Measurements from ENCODE around the gene TBC1D17. TPM values are rescaled to one million over a fixed set of nuclear protein-coding genes. Genes with fewer than 3 reads are reported as not detected.

TBC1D17 gene
- total RNA-seq, 1 experiment from 2014 or later, result 17.8 TPM

DNA sequence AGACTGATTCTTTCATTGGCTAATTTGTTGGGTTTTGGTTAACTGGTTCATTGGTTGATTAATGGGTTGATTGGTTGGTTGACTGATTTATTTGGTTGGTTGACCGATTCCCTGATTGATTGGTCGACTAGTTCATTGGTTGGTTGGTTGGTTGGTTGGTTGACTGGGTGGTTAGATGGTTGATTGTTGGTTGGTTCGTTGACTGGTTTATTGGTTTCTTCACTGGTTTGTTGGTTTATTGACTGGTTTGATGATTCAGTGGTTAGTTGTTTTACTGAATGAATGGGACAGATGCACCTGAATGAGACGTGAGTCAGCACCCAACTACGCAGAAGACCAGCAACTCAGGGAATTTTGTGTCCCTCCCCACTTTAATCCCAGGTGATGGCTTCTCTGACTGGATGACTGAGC is 54.5 kb downstream of the TBC1D17 start:
- ChIA-PET CTCF (no interaction called here), POLR2A (ENCODE audit: unreplicated experiment) (interaction anchor here (0.7 kb wide), 1 partner anchor 1462 kb away, joined by 10 read pairs; no protein-coding TSS in a partner anchor)
- peaks cover 6% of the 10 kb centered on the region; the same call in 1 of the 2 replicates for H4K20me1 ChIP-seq (ENCODE audit: low read length)
- peaks cover 52% of the 10 kb centered on the region for H3K4me1 ChIP-seq (ENCODE audit: insufficient read depth, low read length)
- H3K9me2 ChIP-seq (replicated peaks; ENCODE audit: low read length), result no peaks in the 10 kb centered on the region
- intact Hi-C loops (cut with micrococcal nuclease), result loop anchor here (10.0 kb wide), 1 partner anchor 93 kb away; the partner anchor contains the start of genes VRK3 and ZNF473
- ATAC-seq, result peak; percentile 54
- H3K9ac ChIP-seq (ENCODE audit: low read length), result no peak overlapping the region
- no TSS peak for BruUV-seq (replicated peaks)
- H3K79me2 ChIP-seq (ENCODE audit: low read length), result peaks cover 44% of the 10 kb centered on the region
- no peaks in the 10 kb centered on the region for H3K9me3 ChIP-seq (ENCODE audit: low read length)
- H3K36me3 ChIP-seq (ENCODE audit: low read depth, low read length), result peaks cover 27% of the 10 kb centered on the region
- peak overlapping the region; percentile 91 for H3K4me2 ChIP-seq (ENCODE audit: low read length)
- H3K4me3 ChIP-seq (ENCODE audit: low read length), result no peak overlapping the region
- no peaks in the 10 kb centered on the region for H3K27me3 ChIP-seq (ENCODE audit: low read length)
- H3K27ac ChIP-seq (ENCODE audit: low read length), result peak overlapping the region; percentile 92
- no peak overlapping the region for H2AFZ ChIP-seq (ENCODE audit: low read length)
- peak; percentile 98 for DNase-seq
- H3F3A ChIP-seq (ENCODE audit: low read length, unreplicated experiment), result peaks cover 12% of the 10 kb centered on the region
- TF ChIP-seq, protein P1, sequence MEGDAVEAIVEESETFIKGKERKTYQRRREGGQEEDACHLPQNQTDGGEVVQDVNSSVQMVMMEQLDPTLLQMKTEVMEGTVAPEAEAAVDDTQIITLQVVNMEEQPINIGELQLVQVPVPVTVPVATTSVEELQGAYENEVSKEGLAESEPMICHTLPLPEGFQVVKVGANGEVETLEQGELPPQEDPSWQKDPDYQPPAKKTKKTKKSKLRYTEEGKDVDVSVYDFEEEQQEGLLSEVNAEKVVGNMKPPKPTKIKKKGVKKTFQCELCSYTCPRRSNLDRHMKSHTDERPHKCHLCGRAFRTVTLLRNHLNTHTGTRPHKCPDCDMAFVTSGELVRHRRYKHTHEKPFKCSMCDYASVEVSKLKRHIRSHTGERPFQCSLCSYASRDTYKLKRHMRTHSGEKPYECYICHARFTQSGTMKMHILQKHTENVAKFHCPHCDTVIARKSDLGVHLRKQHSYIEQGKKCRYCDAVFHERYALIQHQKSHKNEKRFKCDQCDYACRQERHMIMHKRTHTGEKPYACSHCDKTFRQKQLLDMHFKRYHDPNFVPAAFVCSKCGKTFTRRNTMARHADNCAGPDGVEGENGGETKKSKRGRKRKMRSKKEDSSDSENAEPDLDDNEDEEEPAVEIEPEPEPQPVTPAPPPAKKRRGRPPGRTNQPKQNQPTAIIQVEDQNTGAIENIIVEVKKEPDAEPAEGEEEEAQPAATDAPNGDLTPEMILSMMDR (conservative IDR thresholded peaks at IDR 0.05; ENCODE audit: low read depth, low read length), result no peak
- TF ChIP-seq EZH2 (IDR thresholded peaks at IDR 0.05; ENCODE audit: low read length, unreplicated experiment) (no peak), EZH2phosphoT487 (IDR thresholded peaks at IDR 0.05; ENCODE audit: borderline replicate concordance, low read length) (no peak)

DNA sequence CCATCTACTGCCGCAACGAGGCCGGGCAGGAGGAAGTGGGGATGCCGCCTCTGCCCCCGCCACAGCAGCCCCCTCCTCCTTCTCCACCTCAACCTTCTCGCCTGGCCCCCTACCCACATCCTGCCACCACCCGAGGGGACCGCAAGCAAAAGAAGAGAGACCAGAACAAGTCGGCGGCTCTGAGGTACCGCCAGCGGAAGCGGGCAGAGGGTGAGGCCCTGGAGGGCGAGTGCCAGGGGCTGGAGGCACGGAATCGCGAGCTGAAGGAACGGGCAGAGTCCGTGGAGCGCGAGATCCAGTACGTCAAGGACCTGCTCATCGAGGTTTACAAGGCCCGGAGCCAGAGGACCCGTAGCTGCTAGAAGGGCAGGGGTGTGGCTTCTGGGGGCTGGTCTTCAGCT is 55.2 kb downstream of the TBC1D17 start:
- ChIA-PET POLR2A (ENCODE audit: unreplicated experiment) (no interaction called here), CTCF (no interaction called here)
- ATAC-seq, result no peak
- H3F3A ChIP-seq (ENCODE audit: low read length, unreplicated experiment), result peaks cover 12% of the 10 kb centered on the region
- no peak overlapping the region for H3K9ac ChIP-seq (ENCODE audit: low read length)
- H3K27me3 ChIP-seq (ENCODE audit: low read length), result no peaks in the 10 kb centered on the region
- no TSS peak for BruUV-seq (replicated peaks)
- H3K9me3 ChIP-seq (ENCODE audit: low read length), result no peaks in the 10 kb centered on the region
- H3K4me2 ChIP-seq (ENCODE audit: low read length), result no peak overlapping the region
- H3K27ac ChIP-seq (ENCODE audit: low read length), result peak overlapping the region; percentile 36
- H4K20me1 ChIP-seq (ENCODE audit: low read length), result no peaks in the 10 kb centered on the region; the same call in 1 of the 2 replicates
- H3K4me3 ChIP-seq (ENCODE audit: low read length), result no peak overlapping the region
- TF ChIP-seq, protein P1 (conservative IDR thresholded peaks at IDR 0.05; ENCODE audit: low read depth, low read length), result no peak
- no peak for TF ChIP-seq EZH2phosphoT487 (IDR thresholded peaks at IDR 0.05; ENCODE audit: borderline replicate concordance, low read length)
- TF ChIP-seq EZH2 (IDR thresholded peaks at IDR 0.05; ENCODE audit: low read length, unreplicated experiment), result no peak
- DNase-seq, result no peak
- no peaks in the 10 kb centered on the region for H3K9me2 ChIP-seq (replicated peaks; ENCODE audit: low read length)
- peaks cover 45% of the 10 kb centered on the region for H3K4me1 ChIP-seq (ENCODE audit: insufficient read depth, low read length)
- H3K79me2 ChIP-seq (ENCODE audit: low read length), result peaks cover 37% of the 10 kb centered on the region
- no peak overlapping the region for H2AFZ ChIP-seq (ENCODE audit: low read length)
- intact Hi-C loops (cut with micrococcal nuclease), result loop anchor here (10.0 kb wide), 1 partner anchor 92 kb away; the partner anchor contains the start of genes VRK3 and ZNF473
- H3K36me3 ChIP-seq (ENCODE audit: low read depth, low read length), result peaks cover 20% of the 10 kb centered on the region

DNA sequence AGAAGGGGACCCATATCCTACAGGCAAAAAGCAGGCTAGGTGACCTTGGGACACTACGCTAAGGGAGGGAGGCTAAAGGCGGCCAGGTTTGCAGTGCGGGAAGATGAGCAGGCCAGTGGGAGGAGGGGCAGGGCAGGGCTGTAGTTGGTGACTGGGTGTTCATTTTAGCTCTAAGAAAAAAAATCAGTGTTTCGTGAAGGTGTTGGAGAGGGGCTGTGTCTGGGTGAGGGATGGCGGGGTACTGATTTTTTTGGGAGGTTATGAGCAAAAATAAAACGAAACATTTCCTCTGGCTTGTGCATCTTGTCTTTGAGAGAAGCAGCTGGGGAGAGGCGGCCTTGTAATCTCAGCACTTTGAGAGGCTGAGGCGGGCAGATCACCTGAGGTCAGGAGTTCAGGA is 56.1 kb downstream of the TBC1D17 start:
- no TSS peak for BruUV-seq (replicated peaks)
- Histone ChIP-seq H3K9me3 (ENCODE audit: low read length) (no peaks in the 10 kb centered on the region), H3K79me2 (ENCODE audit: low read length) (peaks cover 28% of the 10 kb centered on the region), H3K27me3 (ENCODE audit: low read length) (no peaks in the 10 kb centered on the region), H3K4me2 (ENCODE audit: low read length) (no peak overlapping the region), H3K4me1 (ENCODE audit: insufficient read depth, low read length) (peaks cover 39% of the 10 kb centered on the region), H4K20me1 (ENCODE audit: low read length) (no peaks in the 10 kb centered on the region; the same call in 1 of the 2 replicates), H2AFZ (ENCODE audit: low read length) (no peak overlapping the region), H3K4me3 (ENCODE audit: low read length) (no peak overlapping the region), H3K9ac (ENCODE audit: low read length) (no peak overlapping the region), H3K27ac (ENCODE audit: low read length) (no peak overlapping the region), H3F3A (ENCODE audit: low read length, unreplicated experiment) (peaks cover 10% of the 10 kb centered on the region), H3K36me3 (ENCODE audit: low read depth, low read length) (peaks cover 20% of the 10 kb centered on the region), H3K9me2 (replicated peaks; ENCODE audit: low read length) (no peaks in the 10 kb centered on the region)
- DNase-seq, result no peak
- ChIA-PET CTCF (no interaction called here), POLR2A (ENCODE audit: unreplicated experiment) (no interaction called here)
- intact Hi-C loops (cut with micrococcal nuclease), result loop anchor here (10.0 kb wide), 1 partner anchor 91 kb away; the partner anchor contains the start of genes VRK3 and ZNF473
- ATAC-seq, result no peak
- TF ChIP-seq EZH2phosphoT487 (IDR thresholded peaks at IDR 0.05; ENCODE audit: borderline replicate concordance, low read length) (no peak), EZH2 (IDR thresholded peaks at IDR 0.05; ENCODE audit: low read length, unreplicated experiment) (no peak)
- TF ChIP-seq, protein P1 (conservative IDR thresholded peaks at IDR 0.05; ENCODE audit: low read depth, low read length), result no peak

Measured in PC-3 (cell line).